ENCODE data around the gene KMT2A. TPM values are rescaled to one million over a fixed set of nuclear protein-coding genes. Genes with fewer than 3 reads are reported as not detected.

Gene KMT2A
- total RNA-seq, 4 donors from 2014 or later: 74.5 to 175 (median 90.8) TPM

DNA sequence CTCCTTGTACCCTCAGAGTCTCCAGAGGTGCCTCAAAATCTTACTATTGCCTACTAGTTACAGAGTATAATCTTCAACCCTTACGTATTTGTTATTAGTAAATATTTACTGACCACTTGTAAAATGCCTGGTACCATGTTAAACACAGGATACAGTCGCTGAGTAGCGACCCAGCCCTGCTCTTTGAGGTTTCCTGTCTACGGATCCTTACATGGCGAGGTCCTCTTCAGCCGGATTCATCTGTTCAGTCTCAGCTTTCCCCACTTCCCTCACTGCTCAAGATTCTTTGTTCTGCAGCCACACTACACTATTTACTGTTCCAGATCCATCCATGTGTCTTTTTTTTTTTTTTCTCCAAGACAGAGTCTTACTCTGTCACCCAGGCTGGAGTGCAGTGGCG, 77.8 kb downstream of the KMT2A start:
- H3K9me3 ChIP-seq: no peaks in the 10 kb centered on the region
- intact Hi-C loops (cut with DNase I): no loop called here

DNA sequence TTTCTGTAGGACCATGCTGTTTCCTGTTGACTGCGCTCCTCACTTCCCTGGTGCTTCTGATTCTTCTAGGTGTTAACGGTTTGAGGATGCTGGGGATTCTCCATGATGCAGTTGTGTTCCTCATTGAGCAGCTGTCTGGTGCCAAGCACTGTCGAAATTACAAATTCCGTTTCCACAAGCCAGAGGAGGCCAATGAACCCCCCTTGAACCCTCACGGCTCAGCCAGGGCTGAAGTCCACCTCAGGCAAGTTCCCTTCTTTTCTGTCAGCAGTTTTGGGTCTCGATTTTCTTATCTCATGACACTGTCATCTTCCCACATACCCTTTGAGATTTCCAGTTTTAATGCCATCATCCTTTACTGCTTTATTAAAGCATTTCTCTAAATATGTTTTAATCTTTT, 83.3 kb downstream of the KMT2A start:
- intact Hi-C loops (cut with DNase I): no loop called here
- TF ChIP-seq POLR2A (IDR thresholded peaks at IDR 0.05): no peak
- TF ChIP-seq, protein P1, sequence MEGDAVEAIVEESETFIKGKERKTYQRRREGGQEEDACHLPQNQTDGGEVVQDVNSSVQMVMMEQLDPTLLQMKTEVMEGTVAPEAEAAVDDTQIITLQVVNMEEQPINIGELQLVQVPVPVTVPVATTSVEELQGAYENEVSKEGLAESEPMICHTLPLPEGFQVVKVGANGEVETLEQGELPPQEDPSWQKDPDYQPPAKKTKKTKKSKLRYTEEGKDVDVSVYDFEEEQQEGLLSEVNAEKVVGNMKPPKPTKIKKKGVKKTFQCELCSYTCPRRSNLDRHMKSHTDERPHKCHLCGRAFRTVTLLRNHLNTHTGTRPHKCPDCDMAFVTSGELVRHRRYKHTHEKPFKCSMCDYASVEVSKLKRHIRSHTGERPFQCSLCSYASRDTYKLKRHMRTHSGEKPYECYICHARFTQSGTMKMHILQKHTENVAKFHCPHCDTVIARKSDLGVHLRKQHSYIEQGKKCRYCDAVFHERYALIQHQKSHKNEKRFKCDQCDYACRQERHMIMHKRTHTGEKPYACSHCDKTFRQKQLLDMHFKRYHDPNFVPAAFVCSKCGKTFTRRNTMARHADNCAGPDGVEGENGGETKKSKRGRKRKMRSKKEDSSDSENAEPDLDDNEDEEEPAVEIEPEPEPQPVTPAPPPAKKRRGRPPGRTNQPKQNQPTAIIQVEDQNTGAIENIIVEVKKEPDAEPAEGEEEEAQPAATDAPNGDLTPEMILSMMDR (IDR thresholded peaks at IDR 0.05): no peak
- Histone ChIP-seq H3K4me1 (no peaks in the 10 kb centered on the region), H3K36me3 (peaks cover 66 to 75% of the 10 kb centered on the region in 2 donors), H3K27ac (no peak overlapping the region), H3K9me3 (no peaks in the 10 kb centered on the region), H3K4me3 (replicated peaks in 1 of 3) (no peak overlapping the region), H3K27me3 (no peaks in the 10 kb centered on the region)
- no peak for DNase-seq
- WGBS, 2 donors: 85 to 88% methylated on average over 6 of the region's 6 CpGs

More for the DNA sequence above, 77.8 kb downstream of the KMT2A start:
- DNase-seq: no peak
- H3K27me3 ChIP-seq: no peaks in the 10 kb centered on the region
- no peak overlapping the region for H3K27ac ChIP-seq
- WGBS, 2 donors: 84 to 90% methylated on average over 7 of the region's 7 CpGs
- peaks cover 79 to 83% of the 10 kb centered on the region in 2 donors for H3K36me3 ChIP-seq
- H3K4me1 ChIP-seq: no peaks in the 10 kb centered on the region
- TF ChIP-seq, protein P1 (IDR thresholded peaks at IDR 0.05): no peak
- no peak for TF ChIP-seq POLR2A (IDR thresholded peaks at IDR 0.05)
- no peak overlapping the region for H3K4me3 ChIP-seq (replicated peaks in 1 of 3)

DNA sequence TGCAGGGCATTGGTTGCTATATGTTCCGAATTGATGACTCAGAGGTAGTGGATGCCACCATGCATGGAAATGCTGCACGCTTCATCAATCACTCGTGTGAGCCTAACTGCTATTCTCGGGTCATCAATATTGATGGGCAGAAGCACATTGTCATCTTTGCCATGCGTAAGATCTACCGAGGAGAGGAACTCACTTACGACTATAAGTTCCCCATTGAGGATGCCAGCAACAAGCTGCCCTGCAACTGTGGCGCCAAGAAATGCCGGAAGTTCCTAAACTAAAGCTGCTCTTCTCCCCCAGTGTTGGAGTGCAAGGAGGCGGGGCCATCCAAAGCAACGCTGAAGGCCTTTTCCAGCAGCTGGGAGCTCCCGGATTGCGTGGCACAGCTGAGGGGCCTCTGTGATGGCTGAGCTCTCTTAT, 85.6 kb downstream of the KMT2A start:
- Histone ChIP-seq H3K36me3 (peaks cover 48 to 55% of the 10 kb centered on the region in 2 donors), H3K4me3 (replicated peaks in 1 of 3) (no peak overlapping the region), H3K27me3 (no peaks in the 10 kb centered on the region), H3K27ac (no peak overlapping the region), H3K4me1 (peaks cover 0 to 2% of the 10 kb centered on the region in 2 donors), H3K9me3 (no peaks in the 10 kb centered on the region)
- TF ChIP-seq, protein P1 (IDR thresholded peaks at IDR 0.05): no peak
- TF ChIP-seq POLR2A (IDR thresholded peaks at IDR 0.05): no peak
- intact Hi-C loops (cut with DNase I): no loop called here
- DNase-seq: no peak
- WGBS, 2 donors: 85 to 87% methylated on average over 13 of the region's 13 CpGs

DNA sequence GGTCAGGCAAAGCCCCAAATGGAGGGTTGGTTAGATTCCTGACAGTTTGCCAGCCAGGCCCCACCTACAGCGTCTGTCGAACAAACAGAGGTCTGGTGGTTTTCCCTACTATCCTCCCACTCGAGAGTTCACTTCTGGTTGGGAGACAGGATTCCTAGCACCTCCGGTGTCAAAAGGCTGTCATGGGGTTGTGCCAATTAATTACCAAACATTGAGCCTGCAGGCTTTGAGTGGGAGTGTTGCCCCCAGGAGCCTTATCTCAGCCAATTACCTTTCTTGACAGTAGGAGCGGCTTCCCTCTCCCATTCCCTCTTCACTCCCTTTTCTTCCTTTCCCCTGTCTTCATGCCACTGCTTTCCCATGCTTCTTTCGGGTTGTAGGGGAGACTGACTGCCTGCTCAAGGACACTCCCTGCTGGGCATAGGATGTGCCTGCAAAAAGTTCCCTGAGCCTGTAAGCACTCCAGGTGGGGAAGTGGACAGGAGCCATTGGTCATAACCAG, 86.3 kb downstream of the KMT2A start:
- Histone ChIP-seq H3K4me3 (replicated peaks in 1 of 3) (no peak overlapping the region), H3K4me1 (peaks cover 0 to 6% of the 10 kb centered on the region in 2 donors), H3K9me3 (no peaks in the 10 kb centered on the region), H3K36me3 (peaks cover 45 to 52% of the 10 kb centered on the region in 2 donors), H3K27me3 (no peaks in the 10 kb centered on the region), H3K27ac (no peak overlapping the region)
- WGBS, 2 donors: 55 to 69% methylated on average over 6 of the region's 6 CpGs
- peak in 1 of 2 donors; percentile 5 for DNase-seq
- intact Hi-C loops (cut with DNase I): no loop called here
- TF ChIP-seq, protein P1 (IDR thresholded peaks at IDR 0.05): peak in 1 of 6 experiments; percentile 25
- no peak for TF ChIP-seq POLR2A (IDR thresholded peaks at IDR 0.05)

DNA sequence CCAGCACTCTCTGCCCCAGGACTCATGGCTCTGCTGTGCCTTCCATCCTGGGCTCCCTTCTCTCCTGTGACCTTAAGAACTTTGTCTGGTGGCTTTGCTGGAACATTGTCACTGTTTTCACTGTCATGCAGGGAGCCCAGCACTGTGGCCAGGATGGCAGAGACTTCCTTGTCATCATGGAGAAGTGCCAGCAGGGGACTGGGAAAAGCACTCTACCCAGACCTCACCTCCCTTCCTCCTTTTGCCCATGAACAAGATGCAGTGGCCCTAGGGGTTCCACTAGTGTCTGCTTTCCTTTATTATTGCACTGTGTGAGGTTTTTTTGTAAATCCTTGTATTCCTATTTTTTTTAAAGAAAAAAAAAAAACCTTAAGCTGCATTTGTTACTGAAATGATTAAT, 88.1 kb downstream of the KMT2A start:
- peaks cover 41 to 43% of the 10 kb centered on the region in 2 donors for H3K36me3 ChIP-seq
- no peaks in the 10 kb centered on the region for H3K9me3 ChIP-seq
- DNase-seq: no peak
- H3K27me3 ChIP-seq: no peaks in the 10 kb centered on the region
- TF ChIP-seq, protein P1 (IDR thresholded peaks at IDR 0.05): no peak
- TF ChIP-seq POLR2A (IDR thresholded peaks at IDR 0.05): no peak
- intact Hi-C loops (cut with DNase I): no loop called here
- no peak overlapping the region for H3K4me3 ChIP-seq (replicated peaks in 1 of 3)
- H3K27ac ChIP-seq: no peak overlapping the region
- H3K4me1 ChIP-seq: peaks cover 7 to 17% of the 10 kb centered on the region in 2 donors

Measured in thyroid gland (tissue), 4 donors.